Stimulated activated CD8-positive, alpha-beta memory T cell treated with anti-CD3 and anti-CD28 coated beads, Interleukin-2, amount 100 ng/mL, for 48 hours (primary cell): ENCODE measurements around the gene WNK3.

Experiments used
- DNase-seq, 2 donors: peaks; one replicate each; pipeline ENCODE4 v3.0.0-alpha.2; 2020; ENCODE audit warnings: low read depth in 2 of 2

Gene WNK3

DNA sequence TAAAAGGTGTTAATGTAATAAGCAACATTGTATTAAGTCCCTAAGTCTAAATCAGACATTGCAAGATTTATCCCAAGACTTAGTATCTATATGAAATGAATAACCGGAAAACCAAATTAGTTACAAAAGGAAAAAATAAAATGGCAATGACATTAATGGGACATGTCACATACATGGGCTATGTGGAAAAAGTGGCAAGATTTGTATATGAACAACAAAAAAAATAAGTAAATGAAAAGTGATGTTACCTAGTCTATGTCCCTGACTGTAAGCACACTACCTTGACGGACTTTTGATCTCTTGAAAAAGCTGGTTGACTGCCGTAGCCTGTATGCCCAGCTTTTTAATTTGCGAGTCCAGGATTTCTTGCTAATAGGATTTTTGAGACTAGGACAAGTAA is 119.3 kb downstream of the WNK3 start:
- DNase-seq: no peak

DNA sequence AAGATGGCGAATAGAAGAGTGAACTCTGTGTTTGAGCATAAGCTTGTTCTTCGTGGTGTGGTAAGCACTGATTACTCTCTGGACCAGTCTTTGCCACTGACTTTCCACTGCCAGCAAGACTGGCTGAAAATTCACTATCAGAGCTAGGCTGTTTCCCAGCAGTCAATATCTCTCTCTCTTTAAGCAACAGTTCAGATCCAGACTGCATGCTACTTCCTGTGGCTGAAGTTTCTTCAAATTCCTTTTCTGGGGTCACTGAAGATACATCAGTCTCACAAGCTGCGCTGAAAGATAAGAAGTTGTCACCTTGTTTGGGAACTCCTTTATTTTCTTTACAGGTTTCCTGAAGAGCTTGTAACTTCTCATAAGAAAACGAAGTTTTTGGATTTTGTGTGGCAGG is 120.8 kb downstream of the WNK3 start:
- DNase-seq: no peak

DNA sequence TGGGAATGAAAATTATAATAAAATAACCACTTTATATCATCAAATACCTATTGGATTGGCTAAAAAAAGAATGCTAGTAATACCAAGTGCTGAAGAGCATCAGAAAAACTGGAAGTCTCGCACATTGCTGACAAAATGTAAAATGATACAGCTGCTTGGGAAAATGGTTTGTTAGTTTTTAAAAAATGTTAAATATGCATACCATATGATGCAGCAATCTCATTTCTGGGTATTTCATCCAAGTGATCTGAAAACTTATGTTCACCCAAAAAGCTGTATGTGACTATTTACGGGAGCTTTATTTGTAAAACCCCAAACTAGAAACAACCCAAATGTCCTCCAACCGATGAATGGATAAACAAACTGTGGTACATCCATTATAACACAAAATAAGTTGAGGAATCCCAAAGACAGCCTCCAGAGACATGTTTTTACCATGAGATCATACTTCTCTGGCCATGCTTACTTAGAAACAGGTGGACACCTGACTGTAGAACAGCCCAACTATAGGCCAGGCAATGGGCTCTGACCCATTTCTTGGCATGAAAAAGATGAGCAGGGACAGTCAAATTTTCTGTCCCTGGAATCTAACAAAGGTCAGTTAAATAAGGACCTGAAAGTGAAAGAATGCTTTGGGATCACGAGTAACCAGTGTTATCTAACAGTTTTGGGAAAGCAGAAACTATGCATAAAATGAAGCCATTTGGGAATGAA is 127.3 kb downstream of the WNK3 start:
- DNase-seq: no peak

DNA sequence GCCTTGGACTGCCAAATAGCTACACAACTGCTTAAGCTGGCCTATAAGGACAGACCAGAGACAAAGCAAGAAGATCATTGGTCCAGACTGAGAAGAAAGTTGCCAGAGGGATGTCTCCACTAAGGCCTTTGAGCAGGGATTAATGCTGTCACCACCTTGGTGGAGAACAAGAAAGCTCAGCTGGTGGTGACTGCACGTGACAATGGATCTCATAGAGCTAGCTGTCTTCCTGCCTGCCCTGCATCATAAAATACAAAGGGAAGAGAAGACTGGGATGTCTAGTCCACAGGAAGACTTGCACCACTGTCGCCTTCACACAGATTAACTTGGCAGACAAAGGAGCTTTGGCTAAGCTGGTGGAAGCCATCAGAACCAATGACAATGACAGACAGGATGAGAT is 134.3 kb downstream of the WNK3 start:
- DNase-seq: no peak

DNA sequence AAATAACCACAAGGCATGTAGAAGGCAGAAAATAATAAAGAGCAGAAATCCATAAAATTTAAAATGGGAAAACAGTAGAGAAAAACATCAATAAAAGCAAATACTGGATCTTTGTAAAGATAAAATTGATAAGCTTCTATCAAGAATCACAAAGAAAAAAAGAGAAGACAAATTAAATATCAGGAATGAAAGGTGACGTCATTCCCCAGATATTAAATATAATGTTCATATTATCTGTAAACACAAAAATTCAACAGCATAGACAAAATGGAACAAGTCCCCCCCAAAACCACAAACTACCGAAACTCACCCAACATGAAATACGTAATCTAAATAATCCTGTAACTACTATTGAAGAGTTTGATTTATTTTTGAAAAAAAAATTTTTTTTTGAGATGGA is 144.2 kb downstream of the WNK3 start:
- DNase-seq: no peak

DNA sequence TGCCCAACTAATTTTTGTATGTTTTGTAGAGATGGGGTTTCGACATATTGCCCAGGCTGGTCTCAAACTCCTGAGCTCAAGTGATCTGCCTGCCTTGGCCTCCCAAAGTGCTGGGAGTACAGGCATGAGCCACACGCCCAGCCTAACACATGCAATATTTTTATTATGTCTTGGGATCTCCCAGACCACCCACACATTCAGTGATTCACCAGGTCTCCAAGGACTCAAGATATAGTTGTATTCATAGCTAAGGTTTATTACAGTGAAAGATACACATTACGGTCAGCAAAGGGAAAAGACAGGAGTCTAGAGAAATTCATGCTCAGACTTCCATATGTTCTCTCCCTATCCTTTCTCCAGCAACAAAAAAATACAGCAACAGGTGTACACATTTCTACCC is 149.3 kb downstream of the WNK3 start:
- no peak for DNase-seq

DNA sequence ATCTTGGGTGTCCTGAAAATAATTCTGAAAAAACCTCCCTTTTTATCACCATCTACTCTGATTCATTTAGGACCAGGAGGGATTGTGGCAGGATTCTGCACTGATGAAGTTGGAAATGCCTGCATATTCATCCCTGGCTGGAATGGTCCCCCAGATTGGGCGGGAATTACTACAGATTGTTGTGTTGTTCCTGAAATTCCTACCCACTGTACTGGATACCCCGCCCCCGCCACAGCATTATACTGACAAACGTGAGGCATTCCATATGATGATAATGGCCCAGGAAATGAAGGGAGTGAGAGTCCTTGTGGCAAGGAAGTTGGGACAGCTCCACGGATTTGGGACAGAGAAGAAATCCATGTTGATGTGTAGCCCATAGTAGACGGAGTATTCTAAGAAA is 159.6 kb downstream of the WNK3 start:
- no peak for DNase-seq

DNA sequence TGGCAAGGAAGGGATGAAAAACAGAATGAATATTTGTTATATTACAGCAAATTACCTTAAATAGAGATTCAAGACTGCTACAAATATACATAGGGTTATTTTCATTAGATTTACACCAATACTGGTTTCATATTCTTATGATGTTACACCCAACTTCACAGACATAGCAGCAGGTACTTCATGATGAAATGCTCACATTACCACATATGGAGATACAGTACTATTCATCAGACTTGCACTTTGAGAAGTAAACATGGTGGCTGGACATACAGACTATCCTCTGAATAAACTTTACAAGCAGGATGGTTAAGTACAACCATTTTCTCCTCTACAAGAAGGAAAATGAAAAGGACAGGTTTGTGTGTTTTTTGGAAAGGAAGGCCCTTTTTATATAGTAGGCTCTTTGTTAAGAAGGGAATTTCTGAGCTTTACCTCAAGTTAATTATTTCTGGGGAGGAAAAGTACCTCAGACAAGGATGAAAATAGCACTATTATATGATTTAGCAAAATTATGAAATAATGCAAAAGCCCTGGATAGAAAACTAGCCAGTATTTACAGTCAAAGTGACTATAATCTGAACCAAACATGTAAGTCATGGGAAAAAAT is 162.8 kb downstream of the WNK3 start:
- DNase-seq: no peak

DNA sequence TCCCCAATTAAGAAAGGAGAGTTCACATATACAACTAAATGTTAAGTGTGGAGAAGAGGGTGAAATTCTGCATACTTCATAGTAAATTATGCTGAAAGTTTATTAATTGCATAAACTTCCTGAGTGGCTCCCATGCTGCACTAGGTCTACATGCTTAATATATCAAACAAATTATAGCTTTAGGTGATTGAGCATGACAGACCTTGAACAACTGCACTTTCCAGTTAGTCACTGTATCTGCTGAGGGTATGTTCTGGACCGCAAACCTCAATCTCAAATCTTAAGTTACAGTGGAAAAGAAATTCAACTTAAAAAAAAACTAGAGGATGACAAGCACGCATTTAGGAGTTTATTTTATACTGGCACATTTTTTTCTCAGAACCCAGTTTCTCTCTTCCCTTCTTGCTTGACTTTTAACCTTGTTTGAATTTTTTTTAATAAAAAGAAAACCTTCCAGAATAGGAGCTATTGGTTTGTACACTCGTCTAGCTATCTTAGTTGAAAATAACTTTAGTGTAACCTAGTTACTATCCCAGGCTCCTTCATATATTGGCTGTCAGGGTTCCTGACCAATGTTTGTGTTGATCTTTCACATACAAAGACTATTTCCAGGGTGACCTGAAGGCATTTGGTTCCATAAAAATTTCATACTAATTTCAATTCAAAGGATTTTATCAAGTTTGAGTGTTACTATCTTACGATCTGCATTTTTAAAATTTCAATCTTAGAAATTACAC is 164.6 kb downstream of the WNK3 start:
- no peak for DNase-seq

DNA sequence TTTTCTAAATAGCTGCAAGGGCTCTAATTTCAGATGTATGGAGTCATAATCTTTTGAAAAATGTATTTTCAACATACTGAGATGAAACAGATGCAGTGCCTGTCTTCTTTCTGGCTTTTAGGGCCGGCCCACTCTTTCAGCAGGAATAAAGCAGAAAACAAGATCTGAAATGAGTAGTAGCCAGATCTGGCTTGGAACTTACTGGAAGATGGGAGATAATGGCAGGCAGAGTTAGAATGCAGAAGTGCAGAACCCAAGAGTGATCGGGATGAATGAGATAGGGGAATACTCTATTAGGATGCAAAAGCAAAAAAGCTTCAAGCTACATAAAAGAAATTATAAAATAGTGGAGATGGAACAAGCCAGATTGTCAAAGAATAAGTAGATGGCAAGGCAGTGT is 173.4 kb downstream of the WNK3 start:
- no peak for DNase-seq

DNA sequence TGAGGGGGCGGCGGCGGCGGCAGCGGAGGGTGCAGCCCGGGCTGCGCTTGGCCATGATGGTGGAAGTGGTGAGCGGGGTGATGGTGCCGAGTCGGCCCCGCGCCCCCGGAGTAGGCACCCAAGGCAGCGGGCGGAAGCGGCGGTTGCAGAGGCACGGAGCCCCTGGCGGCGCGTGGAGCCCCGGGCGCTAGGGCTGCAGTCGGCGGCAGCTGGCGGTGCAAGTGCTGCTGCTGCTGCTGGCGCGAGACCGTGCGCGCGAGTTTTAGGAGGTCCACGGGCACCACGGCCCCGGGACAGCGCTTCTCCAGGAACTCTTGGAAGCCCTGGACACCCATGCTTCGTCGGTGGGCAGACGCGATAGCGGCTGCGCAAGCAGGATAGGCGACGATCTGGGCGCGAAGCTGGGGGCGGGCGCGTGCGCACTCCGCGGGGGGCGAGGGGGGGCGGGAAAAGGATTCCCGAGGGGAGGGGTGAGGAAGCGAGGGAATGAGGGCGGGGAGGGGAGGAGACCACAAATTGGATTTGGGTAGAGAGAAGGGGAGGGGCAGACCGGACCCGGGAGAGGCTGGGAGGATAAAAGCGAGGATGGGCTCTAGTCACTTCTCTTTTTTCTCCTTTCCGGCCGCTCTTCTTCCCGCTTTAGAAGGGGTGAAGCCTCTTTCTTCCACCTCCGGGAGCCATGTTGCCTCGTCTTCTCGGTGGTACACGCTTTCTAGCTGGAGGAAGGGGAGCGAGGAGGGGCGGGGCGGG is 174.8 kb downstream of the WNK3 start, which contains the start of gene FAM120C:
TSS of gene FAM120C (minus strand) at position 391 of the 750 bp plus-strand sequence. CDS start at position 335, 56 bp downstream.
- DNase-seq: peak; percentile 51

DNA sequence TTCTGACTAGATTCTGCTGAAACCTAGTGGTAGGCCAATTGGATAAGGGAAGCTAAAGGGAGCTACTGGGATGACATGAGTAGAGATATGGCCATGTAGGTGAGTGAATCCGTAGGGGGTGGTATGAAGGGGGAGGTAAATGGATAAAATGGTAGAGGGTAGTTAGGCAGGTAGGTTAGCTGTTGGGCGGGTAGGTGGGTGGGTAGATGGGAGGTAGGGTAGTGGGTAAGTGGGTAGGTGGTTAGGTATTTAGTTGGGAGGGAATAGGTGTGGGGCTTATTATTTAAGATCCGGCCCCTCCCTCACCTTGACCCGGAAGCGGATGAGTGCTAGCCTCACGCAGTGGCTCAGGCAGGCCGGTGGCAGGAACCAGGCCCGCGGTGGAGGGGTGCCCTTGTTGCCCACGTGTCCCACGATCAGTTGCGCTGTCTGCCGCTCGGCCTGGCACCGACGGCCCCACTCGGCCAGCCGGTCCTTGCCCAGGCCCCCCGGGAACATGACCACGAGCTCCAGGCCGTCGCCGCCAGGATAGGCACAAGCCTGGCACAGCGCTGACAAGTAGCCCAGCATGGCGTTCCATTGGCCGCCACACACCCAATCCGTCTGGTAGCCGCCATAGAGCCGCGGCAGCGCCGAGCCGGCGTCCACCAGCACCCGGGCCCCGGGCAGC is 175.5 kb downstream of the WNK3 start:
- DNase-seq: peak; percentile 45 to 48

DNA sequence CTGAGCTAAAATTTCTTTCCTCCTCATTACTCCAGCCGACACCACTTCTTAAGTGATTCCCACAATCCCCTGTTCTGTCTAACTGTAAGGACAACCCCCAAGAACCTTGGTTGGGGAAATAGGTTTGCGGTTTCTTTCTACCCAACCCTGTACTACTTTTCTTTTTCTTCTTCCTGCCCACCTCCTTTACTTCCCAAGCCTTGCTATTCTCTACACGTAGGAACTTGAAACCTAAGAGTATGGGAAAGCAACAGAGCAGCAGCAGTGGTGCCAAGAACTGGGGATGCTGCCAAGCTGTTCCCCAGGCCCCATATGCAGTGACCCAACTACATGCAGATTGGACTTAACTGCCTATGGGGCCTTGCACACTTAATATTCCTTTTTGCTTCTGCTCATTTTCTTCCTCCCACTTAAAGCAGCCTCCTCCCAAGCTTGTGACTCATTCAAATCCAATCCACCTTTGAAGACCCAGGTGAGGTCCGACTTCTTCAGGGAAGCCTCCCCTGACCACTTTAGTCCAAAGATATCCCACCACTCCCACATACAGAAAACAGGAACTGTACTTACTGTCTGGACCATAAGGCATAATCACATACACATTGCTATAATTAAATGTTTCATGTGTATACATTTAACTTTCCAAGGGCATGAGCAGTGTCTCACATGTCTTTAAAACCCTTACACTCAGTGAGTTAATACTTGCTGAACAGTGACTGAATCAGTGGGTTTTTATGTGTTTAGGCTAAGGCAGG is 176.5 kb downstream of the WNK3 start:
- no peak for DNase-seq

DNA sequence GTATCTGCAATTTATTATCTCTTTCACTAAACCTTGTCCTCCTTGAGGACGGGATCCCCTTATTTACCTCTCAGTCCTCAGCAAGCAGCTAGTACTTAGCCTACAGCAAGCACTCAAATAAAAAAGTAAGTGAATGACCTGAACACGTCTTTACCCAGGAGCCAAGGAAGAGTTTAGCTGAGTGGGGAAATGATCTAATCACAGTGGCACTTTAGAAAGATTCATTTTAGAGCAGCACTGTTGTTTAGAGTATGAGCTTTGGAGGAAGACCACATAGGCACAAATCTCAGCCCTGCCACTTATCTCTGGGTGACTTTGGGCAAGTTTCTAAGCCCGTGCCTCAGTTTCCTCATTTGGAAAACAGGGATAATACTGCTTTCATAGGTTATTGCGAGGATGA is 177.4 kb downstream of the WNK3 start:
- DNase-seq: no peak

DNA sequence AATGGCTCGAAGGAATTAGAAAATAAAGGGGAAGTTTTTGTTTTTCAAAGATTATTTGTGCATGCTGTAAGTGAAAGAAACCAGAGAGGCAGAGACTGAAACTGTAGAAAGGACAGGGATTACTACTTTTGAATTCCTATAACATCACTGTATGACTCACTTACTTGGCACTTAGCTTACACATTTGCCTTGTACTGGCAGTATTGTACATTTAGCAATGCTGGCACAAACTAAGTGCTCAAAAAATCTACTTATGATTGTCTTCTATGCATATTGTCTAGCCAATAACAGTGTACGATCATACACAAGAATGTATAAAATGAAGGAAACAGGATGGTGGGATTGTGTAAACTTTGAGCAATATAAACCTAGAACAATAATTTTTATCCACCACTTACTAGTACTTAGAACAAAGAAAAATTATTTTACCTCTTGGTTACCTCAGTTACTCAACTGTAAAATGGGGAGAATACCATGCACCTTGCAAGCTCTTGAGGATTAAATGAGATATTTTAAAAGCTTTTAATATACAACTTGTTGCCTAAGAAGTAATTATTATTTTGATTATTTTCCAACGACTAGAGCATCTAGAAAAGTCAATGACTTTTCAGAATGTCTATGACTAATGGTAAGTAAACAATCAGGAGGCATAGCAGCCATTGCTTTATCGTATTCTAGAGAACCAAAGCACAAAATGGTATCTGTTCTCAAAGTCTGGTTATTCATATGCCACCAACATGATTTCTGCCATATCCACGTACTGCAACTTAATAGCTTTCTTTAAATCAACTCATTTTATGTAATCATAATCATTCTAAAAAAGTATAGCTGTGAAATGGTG is 179.5 kb downstream of the WNK3 start:
- no peak for DNase-seq

DNA sequence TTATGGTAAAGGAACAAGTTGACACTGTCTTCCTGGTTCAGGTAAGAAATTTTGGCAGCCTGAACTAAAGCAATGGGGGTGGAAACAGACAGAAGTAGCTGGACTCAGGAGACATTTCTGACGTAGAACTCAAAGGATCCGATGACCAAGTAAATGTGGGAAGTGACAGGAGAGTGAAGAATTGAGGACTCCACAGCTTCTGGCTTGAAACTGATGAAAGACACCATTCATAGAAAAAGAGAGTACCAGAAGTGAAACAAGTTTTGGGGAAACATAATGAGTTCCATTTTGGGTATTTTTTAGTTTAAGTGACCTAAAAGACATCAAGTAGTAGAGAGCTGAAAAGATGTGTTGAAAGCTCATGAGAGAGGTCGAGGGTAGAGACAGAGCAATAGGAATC is 180.5 kb downstream of the WNK3 start:
- no peak for DNase-seq

DNA sequence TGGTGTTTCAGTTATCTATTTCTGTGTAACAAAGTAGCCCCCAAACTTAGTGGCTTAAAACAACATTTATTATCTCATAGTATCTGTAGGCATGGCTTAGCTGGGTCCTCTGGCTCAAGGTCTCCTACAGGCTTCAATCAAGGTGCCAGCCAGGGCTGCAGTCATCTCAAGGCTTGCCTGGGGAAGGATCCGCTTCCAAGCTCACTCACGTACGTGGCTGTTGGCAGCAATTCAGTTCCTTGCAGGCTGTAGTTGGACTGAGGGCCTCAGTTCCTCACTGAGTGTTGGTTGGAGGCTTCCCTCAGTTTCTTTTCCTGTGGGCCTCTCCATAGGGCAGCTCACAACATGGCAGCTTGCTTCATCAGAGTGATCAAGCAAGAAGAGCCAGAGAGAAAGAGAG is 184.1 kb downstream of the WNK3 start:
- no peak for DNase-seq

DNA sequence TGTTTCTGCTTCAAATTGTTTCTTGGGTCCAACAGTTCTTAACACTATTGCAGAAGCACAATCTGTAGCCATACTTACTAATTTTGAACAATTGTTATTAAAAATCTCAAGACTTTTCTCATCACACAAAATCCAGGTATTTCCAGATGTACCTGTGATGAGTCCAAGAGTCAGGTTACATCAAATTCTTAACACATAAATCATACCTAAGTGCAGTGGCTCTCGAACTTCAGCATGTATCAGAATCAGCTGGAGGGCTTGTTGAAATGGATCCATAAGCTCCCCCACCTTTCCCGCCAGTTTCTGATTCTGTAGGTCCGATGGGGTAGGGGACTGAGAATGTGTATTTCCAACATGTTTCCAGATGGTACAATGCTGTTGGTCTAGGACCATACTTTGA is 185.4 kb downstream of the WNK3 start:
- no peak for DNase-seq

DNA sequence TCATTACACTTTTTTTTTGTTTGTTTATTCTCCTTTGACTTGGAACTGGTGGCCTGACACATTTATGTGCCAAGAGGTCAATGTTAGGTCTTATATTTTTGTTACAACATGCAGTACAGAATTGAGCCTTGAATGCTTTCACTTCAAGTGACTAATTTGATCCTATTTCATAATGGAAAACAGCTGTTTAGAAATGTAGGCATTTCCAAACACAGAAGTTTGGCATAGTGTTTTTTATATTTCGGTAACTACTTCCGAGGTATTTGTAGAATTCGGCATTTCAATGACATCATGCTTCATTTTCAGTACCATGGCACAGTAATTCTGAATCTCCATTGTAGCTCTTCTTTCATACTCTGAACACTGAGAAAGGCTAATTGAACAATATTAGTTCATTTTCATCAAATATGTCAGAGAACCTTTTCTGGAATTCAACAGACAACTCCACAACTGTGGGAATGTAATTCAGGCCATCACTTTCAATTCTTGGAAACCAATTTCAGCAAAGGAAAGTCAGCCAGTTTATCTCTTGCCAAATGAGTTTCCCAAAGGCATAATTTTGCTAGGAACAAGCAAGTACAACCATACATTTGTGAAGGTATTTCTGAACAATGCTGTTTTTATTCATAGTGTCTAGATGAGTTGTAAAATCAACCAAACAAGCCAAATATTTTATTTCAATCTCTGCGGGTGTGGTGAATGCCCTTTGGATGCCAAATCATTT is 186.2 kb downstream of the WNK3 start:
- DNase-seq: no peak
